ENCODE measurements around the gene MFSD6.

DNA sequence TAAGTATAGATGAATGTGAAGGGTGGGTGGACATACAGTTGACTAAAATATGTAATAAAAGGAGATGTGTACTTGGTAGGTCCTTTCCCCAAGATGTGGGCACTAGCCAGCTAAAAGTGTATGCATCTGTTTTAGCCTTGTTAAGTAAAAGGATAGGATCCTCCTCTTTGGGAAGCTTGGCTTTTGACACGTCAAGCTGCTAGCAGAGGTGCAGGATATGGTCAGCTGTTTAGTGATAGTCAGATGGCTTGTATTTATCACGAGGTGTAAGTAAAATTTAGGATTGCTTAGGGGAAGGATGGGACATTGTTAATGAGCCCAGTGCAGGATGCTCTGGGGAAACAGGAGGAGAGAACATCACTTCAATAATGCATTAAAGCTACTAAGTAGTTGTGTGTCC is 1.5 kb downstream of the MFSD6 start:
- TF ChIP-seq, protein P1, sequence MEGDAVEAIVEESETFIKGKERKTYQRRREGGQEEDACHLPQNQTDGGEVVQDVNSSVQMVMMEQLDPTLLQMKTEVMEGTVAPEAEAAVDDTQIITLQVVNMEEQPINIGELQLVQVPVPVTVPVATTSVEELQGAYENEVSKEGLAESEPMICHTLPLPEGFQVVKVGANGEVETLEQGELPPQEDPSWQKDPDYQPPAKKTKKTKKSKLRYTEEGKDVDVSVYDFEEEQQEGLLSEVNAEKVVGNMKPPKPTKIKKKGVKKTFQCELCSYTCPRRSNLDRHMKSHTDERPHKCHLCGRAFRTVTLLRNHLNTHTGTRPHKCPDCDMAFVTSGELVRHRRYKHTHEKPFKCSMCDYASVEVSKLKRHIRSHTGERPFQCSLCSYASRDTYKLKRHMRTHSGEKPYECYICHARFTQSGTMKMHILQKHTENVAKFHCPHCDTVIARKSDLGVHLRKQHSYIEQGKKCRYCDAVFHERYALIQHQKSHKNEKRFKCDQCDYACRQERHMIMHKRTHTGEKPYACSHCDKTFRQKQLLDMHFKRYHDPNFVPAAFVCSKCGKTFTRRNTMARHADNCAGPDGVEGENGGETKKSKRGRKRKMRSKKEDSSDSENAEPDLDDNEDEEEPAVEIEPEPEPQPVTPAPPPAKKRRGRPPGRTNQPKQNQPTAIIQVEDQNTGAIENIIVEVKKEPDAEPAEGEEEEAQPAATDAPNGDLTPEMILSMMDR (IDR thresholded peaks at IDR 0.05) = no peak
- no peak for TF ChIP-seq POLR2A (IDR thresholded peaks at IDR 0.05)
